NCI-H2081 (cell line): ENCODE measurements around the gene LZTFL1.

Experiments used
- DNase-seq, 2 experiments: peaks; one replicate each; lab custom pipeline; 2025; lab: John Stamatoyannopoulos, UW

LZTFL1 gene

DNA sequence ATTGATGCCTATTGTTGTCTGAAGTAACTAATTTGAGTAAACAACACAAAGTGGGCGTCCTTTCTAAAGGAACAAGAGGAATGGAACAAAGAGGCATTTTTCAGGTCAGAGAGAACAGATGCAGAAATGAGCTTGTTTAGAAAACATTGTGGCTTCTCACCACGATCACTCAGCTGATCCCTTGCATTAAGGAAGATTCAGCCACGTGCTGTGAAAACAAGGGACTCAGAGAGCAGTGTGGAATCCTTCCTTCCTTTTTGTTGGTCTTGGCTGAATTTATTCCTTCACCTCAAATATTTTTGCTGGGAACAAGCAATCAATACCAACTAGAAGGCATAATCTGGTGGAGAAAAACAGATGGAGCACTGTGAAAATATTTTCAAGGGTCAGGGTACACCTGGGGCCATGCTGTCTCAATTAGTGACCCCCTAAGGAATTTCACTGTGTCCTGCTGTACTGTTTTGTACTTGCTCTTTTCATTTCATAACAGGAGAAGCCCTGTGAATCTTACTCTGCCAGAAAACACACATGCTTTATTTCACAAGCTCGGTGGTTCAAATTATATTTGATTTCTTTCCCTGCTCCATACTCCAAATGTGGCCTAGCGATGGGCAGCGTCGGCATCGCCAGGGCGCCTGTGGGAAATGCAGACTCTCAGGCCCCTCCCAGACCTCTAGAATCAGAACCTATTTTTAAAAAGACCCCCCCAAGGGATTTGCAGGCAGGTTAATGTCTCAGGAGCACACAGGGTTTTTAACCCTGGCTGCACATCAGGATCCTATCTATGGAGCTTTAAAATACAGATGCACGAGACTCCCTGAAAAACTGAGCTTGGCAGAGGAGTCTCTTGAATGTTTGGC, 34.0 kb downstream of the LZTFL1 start:
- DNase-seq: peak; percentile 29 to 66

DNA sequence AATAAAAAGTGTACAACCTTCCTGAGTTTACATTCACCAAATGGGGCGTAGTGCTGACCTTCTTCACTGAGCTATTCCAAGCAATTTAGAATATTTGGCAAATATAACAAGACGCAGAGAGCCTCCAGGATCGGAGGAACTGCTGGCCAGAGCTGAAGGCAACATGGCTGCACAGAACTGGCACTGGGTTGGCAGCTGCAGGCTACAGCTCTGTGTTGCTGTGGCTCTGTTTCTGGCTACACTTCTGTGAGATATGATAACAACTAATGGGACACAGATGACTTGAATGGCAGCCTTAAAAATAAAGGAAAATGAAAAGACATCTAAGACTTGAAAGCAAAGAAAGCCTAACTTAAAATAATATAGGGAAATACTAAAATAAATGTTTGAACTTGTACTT, 34.8 kb downstream of the LZTFL1 start:
- DNase-seq: peak in 1 of 2 experiments; percentile 33

DNA sequence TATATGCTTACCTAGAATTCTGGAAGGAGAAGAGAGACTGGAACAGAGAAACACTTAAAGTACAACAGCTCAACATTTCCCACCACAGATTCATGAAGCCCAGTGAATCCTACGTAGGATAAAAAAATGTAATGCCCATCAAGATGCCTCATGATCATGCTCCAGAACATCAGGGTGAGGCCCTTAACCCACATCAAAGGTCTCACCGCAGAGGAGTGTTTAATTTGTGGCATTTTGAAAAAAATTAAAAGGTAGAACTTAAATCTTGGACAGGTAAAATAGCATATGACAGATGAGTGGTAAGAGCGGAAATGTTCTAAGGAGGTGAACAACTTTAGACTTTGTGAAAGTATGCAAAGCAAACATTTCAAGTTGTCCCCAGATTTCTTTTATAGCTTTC, 35.8 kb downstream of the LZTFL1 start:
- DNase-seq: no peak

DNA sequence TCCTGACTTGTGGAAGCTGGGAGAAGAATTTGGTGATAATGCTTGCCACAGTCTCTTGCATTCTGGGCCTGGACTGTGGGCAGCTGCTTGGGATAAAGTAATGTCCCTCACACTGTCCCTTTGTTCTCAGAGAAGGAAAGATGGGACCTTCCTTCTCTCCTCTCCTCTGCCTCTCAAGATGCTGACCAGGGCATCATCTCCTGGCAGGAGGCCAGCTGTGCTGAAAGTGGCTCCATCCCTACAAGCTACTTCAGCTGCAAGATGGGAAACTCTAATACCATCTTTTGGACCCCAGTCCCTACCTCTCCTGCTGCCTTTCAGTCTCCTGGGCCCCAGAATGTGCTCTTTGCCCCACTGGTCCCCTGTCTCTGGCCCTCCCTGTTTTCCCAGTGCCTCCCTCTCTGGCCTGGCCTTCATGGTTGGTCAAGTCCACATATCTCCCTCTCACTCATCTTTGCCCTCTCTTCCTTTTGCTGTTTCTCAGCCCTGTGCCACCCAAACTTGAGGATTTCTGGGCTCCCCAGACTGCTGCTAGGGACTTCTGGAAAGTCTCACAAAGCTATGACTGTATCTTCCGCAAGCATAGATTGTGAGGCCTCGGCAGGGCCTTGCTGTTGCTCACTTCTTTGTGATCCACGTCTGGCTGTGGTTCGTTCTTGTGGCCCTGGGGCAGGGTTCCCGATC, 38.5 kb downstream of the LZTFL1 start:
- DNase-seq: no peak

DNA sequence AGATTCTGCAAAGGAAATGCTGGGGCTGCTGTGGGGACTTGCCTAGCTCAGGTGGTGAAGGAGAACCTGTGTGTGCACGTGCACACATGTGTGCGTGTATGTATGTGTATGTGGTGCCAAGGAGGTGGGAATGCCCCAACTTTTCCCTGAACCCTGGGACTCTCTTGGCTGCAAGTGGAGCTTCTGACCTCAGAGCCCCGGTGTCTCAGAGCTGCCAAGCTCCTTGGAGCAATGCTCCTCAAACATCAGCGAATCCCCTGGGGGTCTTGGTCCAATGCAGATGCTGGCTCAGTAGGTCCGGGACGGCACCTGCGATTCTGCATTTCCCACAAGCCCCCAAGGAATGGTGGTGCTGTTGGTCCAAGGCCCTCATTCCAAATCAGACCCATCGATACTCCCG, 39.8 kb downstream of the LZTFL1 start:
- no peak for DNase-seq

DNA sequence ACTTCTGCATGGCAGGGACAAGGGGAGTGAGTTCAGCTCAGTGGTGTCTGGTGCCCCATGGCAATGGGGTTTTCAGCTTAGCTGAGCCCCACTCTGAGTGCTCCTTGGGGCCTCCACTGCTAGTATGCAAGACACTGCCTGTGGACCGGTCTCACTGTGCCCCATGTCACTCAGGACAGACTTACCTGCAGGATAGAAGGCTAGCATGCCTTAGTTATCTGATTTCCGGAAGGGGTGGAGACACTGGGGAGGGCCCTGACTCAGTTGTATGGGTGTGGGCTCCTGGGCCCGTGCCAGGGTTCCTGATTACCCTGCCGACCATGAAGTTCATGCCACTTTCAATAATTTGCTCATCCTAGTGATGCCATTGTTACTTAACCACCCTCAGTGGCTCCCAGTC, 41.3 kb downstream of the LZTFL1 start:
- DNase-seq: no peak

DNA sequence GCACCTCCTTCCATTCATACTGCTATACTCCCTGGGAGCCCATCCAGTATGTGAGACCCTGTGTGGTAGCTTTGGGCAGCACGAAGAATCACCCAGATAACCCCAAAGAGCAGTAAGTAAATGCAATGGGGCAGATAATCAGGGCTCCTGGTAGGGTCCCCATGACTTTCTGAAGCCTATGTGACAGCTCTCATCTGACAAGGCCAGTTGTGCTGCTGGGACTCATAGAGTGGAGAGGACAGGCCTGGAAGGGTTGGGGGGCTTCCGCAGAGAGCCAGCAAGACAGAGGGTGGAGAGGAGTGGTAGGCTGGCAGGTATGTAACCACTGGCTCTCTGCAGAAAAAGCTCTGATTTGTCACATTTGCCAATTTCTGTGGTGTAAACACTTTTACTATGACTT, 42.3 kb downstream of the LZTFL1 start:
- DNase-seq: no peak

DNA sequence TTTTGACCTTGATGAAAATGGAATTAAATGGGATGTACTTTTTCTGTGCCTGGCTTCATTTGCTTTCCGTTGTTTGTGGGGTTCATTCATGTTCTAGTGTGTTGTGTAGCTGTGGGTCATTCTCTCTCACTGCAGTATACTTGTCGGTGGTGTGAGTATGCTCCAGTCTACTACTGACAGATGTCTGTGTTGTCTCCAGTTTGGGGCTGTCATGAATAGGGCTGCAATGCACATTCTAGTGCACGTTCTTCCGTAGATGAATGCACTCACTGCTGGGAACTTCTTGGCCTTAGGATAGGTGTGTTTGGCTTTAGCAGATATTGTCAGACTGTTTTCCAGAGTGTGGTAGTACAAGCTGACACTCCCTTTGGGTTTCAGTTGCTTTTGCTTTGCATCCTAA, 43.9 kb downstream of the LZTFL1 start:
- no peak for DNase-seq

DNA sequence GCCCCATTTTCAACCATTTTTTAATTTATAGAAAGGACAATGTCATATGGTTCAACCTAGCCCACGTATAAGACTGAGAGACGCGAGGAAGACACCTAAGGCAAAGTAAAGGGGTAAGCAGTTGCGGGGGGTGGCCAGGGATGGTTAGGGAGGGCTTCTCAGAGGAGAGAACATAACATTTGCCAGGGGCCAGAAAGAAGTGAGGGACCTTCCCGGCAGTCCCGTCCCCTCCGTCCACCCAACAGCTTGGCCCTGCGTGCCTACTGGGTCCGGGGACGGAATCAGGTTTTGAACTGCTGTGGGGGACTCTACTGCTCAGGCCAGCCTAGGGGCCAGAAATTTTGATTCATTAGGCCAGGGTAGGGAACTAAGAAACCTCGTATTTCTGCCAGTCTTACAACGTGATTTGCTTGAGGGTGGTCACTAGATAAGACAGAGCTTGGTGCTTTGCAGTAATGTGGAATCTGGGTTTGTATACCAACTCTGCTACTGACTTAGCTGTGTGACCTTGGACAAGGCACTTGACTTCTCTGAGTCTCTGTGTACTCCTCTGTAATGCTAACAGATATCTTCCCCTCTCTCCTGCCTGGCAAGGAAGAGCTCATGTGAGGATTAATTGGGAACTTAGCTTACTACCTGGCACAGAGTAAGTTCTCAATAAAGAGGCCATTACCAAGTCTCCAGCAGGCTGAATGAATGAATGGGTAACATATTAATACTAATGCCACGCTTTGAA, 44.8 kb downstream of the LZTFL1 start:
- no peak for DNase-seq

DNA sequence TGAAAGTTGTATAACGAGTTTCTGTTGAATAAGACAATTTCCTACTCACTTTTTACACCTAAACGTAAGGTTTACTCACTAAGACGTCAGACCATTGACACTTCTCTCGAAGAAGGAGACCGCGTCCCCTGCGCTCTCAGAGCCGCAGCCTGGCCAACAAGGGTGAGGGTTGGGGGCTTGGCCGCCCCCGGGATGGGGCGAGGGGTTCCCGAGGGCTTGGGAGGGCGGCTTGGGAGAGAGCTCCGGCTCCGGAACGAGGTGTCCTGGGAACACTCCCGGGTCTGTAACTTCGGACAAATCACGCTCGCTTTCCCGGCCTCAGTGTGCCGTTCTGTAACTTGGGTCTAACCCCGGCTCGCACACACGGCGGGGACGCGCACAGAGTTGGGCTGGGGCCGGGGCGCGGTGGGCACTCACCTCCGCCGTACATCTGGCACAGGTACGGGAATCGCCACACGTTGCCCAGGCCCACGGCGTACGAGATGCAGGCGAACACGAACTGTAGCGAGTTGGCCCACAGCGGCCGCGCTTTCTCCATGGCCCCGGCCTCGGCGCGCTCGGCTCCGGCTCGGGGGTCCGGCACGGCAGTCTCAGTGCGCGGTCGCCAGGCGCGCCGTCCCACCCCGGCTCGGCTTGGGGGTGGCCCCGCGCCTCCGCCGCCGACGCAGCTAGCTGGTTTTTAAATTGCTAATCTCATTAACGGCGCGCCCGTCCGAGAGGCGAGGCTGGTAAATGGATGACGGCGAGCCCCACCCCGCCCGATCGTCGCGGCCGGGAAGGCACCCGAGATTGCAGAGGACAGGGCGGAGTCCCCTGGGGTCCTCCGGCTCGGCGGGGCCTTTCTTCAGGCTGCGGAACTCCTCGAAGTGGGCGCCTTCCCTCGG, 45.8 kb downstream of the LZTFL1 start, which contains the start of gene SLC6A20:
Gene SLC6A20 (minus strand): TSS at position 655 of the 884 bp plus-strand sequence. CDS start 117 bp downstream, at position 538.
- DNase-seq: no peak

DNA sequence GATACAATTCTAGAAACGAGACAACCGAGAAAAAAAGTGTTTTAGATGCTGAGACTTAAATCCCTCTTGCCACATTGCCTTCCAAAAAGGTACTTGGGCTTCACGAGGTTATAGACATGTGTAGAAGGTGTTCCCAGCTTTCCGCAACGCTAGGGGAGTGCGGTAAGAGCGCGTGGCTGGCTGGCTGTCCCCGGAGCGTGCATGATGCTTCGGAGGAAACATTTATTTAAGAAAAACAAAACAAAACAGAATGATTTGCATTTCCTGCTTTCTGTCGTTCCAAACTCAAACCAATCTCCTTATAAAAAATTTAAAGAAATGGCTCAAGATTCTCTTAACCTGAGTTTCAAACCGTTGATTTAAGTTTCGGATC, 46.4 kb downstream of the LZTFL1 start:
- DNase-seq: no peak

DNA sequence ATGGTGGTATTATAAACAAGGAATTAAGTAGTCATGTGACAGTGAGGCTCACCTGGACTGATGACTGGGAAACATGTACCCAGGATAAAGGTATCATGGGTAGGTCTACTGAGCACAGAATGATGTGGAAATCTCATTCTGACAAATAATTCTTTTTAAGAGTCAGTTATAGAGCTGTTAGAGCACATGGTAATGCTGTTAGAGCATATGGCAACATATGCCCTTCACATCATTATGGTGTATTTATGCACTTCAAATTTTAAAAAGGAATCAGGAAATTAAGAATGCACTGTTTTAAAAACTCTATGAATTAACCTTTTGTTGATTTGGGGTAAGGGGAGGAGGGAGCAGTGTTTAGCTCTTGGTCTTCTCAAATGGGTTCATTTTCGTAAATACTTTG, 47.3 kb downstream of the LZTFL1 start:
- no peak for DNase-seq

DNA sequence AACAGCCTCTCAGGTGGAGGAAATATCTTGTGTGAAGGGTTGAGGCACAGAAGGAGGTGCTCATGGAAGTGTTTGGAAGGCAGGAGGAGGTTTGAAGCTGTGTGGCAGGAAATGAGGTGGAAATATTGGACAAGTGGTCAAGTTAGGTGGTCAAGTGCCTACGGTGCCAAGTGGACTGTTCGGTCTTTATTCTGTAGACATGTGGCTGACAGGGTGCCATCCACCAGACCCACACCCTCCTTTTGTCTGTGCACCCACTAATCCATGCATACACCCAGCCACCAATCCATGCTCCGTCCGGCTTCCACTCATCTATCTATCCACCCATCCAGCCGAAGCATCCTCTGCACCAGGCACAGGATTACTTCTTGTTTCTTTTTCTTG, 47.8 kb downstream of the LZTFL1 start:
- no peak for DNase-seq

DNA sequence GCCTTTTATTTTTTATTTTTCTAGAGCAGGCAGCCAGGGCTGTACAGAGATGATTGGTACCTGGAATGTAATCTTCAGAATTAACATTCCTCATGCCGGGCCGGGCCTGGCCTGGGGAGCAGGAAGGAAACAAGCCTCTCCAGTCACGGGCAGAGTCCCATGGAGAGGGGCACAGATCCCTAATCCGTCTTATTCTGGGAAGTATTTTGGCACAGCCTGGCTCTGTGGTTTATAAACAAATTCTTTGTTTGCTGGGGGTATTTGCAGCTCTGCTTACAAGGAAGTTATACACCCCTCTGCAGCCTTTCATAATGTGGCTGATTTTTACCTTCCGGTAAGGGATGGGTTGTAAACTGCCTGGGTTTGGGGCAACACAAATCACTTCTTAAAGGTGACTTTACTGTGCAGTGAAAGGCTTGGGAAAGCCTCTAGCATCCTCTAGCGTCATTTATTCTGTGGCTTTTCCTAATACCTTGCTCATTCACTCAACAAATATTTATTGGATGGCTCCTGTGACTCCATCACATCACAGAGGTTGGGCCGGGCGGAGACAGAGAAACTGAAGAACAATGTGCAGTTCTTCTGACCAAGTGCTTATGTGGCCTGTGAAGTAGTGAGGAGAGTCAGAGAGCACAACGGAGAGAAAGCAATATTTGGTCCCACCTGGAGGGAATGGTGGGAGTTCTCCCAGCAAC, 48.3 kb downstream of the LZTFL1 start:
- DNase-seq: no peak

DNA sequence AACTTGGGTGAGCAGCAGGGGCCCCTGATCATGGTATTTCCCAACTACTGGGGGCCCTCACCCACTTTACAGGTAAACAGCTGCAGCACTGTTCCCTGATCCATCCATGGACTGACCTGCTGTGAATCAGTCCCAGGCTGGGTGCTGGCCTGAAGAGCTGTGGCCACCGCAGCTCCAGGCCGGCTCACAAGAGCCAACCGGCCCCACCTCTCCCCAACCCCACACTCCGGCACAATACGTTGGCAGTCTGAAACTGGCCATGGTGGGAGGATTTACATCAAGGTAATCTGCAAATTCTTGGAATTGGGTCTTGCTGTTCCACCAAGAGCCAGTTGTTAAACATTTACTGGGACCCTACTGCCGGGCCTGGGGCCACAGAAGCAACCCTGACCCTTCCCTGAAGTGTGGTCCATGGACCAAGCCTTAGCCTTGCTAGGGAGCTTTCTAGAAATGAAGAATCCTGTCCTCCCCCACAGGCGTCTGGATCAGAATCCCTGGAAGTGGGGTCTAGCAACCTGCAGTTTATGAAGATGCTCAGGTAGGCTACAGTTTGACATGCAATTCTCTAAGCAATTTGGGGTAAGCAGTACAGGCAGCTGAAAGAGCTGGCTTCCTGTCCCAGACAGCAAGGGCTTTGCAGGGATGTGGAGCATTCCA, 49.3 kb downstream of the LZTFL1 start:
- no peak for DNase-seq

DNA sequence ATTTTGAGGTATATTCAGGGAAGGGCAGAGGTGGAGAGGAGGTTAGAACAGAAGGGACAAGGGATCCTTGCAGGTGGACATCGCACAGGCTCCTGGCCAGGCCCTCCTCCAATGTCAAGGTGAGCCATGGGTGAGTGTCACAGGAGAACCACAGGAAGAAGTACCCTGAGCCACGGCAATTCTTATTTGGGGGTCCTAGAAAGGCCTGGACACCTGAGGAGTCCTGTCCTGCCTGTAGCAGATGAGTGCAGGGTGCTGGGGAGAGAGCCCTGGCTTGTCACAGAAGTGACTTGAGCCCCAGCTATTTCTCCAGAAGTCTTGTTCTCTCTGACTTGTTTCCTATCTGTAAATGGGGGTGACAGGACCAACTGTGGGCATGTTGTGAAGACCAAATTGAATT, 49.9 kb downstream of the LZTFL1 start:
- DNase-seq: no peak

DNA sequence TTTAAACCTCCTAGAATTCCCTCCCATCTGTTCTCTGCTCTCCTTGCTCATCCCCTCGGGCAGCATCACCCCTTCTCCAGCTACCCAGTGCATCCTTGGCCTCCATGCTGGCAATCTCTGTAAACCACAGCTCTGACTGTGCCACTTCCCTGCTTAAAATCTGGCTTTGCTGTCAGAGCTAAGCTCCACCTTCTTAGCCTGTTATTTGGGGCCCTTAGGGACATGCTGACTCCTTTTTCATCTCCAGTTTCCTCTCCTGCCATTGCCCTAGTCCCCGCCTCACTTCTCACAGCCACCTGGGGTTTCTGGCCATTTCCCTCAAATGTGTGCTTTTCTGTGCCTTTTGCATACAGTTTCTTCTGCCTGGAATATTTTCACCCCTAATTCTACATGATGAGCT, 51.3 kb downstream of the LZTFL1 start:
- peak in 1 of 2 experiments; percentile 54 for DNase-seq

DNA sequence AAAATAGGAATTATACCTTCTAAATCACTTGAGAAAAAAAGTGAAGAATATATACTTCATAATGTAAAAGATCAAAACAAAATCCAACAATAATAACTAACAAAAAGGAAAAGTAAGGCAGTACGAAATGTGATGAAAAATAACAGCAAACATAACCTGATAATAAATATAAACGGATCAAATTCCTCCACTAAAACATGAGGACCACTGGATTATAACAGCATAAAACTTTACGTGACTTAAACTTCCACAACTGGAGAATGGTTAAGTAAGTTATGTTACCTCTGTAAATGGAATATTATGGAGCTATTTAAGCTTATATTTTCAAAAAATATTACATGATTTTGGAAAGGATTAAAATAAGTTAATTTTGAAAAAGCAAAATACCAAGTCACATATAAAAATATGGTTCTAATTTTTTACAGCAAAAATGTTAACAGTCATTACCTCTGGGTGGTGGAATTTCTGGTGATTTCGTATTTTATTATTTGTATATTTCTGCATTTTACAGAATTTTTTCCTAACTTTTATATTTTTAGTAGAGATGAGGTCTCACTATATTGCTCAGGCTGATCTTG, 52.6 kb downstream of the LZTFL1 start:
- DNase-seq: no peak

DNA sequence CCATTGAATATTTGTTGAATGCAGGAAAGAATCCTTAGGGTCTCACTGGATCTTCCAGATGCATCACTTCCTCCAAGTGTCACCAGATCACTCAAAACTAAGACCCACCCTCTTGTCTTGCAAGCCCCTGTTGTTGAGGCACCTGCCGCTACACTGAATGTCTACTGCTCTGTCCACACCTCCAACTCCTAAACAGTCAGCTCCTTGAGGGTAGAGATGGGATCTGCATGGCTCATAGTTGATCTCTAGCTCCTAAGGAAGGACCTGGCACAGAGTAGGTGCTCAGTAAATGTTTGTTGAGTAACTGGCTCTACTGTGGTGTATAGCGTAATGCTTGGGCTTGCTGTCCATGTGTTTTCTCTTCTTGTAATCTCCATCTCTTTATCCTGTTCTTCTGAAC, 54.4 kb downstream of the LZTFL1 start:
- no peak for DNase-seq

DNA sequence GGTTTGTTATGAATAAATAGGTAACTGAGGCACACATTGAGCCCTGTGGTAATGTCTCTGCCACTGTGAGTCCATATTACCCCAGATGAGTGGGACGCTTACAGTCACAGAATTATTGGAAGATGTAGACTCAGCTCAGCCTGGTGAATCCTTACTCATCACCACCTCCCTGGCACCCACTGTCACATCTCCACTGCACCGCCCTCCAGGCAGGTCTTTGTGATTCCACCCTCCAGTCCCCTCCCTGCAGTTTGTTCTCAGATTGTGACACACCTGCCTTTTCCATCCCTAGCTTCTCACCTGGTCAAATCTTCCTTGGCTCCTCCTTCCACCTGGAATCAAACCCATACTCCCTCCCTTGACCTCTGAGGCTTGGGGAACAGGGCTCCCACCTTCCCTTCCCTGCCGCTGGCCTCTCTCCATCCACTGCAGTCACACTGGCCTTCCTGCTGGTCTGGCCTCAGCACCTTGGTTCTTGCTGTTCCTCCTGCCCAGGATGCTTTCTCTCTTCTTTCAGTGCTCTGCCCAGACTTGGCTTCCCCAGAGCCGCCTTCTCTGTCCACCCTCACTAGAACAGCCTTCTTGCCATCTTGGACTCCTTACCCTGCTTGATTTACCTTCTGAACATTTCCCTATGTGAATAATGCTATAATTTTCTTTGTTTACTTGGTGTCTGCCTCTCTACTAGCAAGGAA, 55.0 kb downstream of the LZTFL1 start:
- DNase-seq: no peak
